ENCODE measurements around the gene TIMM10B. TPM values are rescaled to one million over a fixed set of nuclear protein-coding genes. Genes with fewer than 3 reads are reported as not detected.

Gene TIMM10B, protein sequence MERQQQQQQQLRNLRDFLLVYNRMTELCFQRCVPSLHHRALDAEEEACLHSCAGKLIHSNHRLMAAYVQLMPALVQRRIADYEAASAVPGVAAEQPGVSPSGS
- 41.7 and 45.7 TPM in 2 replicates for total RNA-seq (2022)
- Bru-seq, nascent RNA = percentile 97 among the genes with signal in this experiment
- BruChase-seq, experiment 1, labeled RNA remaining after a 6-hour chase = percentile 99 among the genes with signal in this experiment
- BruChase-seq, experiment 2, labeled RNA remaining after a 2-hour chase = percentile 99 among the genes with signal in this experiment
- long read RNA-seq, transcript TIMM10B-201 (3 exons, 2,840 nt) = major isoform, 73 of 78 reads
- long read RNA-seq, partial matches to known transcripts = 0 of 78 reads
- long read RNA-seq, other reads (novel, unspliced or antisense) = 1 of 78 reads

DNA sequence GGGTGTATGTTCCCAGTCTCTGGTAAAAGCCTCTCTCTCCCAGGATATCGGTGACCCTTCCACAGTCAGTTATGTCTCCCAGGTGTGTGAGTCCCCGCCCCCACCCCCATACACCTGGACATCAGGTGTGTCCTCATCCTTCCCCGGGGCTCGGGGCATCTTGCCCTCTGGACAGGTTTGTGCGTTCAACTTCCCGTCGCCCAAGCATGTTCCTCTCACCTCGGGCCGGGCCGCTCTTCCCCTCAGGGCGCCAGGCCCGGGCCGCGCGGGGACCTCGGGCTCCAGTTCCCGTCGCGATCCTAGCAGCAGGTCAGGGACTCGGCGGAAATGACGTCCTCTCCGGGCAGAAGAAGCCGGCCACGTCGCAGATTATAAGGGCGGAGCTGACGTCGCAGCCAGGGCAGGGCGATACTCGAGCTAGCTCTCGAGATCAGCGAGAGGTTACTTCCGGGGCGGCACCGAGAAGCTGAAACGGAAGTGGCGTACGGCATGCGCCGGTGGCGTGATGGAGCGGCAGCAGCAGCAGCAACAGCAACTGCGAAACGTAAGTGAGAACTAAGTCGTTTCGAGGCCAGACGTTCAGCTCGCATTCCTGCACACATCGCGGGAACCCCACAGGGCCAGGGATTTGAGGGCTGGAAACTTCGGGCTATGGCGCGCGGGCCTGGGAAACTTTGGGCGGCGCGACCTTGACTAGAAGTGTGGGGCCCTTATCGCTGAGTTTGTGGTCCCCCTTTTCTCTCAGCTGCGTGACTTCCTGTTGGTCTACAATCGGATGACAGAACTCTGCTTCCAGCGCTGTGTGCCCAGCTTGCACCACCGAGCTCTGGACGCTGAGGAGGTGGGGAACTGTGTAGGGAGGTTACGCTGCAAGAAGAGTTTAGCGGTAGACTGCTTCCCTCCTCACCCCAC, at the start of gene TIMM10B, which contains the start of gene ARFIP2:
TIMM10B (plus strand) TSS at position 490 of the 912 bp plus-strand sequence; CDS start at position 506, 16 bp downstream.
ARFIP2 (minus strand) TSS at position 320 of the 912 bp plus-strand sequence. CDS start 910 bp downstream, outside the sequence.
- peaks cover 27% of the 10 kb centered on the region for H3K4me1 Mint-ChIP-seq (ENCODE audit: low read depth, unreplicated experiment)
- DNase-seq = peak; percentile 96
- no TSS peak for BruUV-seq (replicated peaks)
- H3K9me3 Mint-ChIP-seq (ENCODE audit: low read depth, unreplicated experiment) = no peaks in the 10 kb centered on the region
- no peaks in the 10 kb centered on the region for H3K27me3 Mint-ChIP-seq (ENCODE audit: unreplicated experiment)
- peak within 1 kb of the TSS; percentile 92 for H3K27ac Mint-ChIP-seq (ENCODE audit: unreplicated experiment)
- intact Hi-C loops (cut with micrococcal nuclease; ENCODE audit: unreplicated experiment) = loop anchor here (10.0 kb wide), 1 partner anchor 134 kb away; the partner anchor contains the start of genes TAF10 and TPP1
- CTCF ChIA-PET = interaction anchor here (0.7 to 1.2 kb wide), 4 partner anchors 21 to 102 kb away, joined by 3 to 9 read pairs (median 7); no protein-coding TSS in a partner anchor
- TF ChIP-seq, protein P1, sequence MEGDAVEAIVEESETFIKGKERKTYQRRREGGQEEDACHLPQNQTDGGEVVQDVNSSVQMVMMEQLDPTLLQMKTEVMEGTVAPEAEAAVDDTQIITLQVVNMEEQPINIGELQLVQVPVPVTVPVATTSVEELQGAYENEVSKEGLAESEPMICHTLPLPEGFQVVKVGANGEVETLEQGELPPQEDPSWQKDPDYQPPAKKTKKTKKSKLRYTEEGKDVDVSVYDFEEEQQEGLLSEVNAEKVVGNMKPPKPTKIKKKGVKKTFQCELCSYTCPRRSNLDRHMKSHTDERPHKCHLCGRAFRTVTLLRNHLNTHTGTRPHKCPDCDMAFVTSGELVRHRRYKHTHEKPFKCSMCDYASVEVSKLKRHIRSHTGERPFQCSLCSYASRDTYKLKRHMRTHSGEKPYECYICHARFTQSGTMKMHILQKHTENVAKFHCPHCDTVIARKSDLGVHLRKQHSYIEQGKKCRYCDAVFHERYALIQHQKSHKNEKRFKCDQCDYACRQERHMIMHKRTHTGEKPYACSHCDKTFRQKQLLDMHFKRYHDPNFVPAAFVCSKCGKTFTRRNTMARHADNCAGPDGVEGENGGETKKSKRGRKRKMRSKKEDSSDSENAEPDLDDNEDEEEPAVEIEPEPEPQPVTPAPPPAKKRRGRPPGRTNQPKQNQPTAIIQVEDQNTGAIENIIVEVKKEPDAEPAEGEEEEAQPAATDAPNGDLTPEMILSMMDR (IDR thresholded peaks at IDR 0.05; ENCODE audit: unreplicated experiment) = no peak
- peaks cover 64% of the 10 kb centered on the region for H3K36me3 Mint-ChIP-seq (ENCODE audit: insufficient read depth, unreplicated experiment)
- peak within 1 kb of the TSS; percentile 97 for H3K4me3 Mint-ChIP-seq (ENCODE audit: low read depth, unreplicated experiment)

DNA sequence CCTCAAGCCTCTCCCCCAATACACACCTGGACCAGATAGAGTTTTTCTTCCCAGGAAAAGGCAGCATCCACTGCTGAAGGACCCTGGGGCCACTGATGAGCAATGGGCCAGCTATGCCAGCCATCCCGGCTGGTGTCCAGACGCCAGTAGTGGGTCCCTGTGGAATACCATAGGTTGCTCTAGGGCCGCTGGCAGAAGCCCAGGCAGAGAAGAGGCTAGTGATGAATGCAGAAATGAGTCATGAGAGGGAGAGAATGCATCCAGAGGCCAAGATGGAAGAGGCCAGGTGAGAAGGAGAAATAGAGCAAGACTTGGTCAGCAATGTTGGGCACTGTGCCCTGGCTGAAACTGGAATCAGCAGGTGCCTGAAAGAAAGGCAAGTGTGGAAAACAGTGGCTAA, 49.4 kb upstream of the TIMM10B start:
- no peaks in the 10 kb centered on the region for H3K36me3 Mint-ChIP-seq (ENCODE audit: insufficient read depth, unreplicated experiment)
- no peak for DNase-seq
- H3K27ac Mint-ChIP-seq (ENCODE audit: unreplicated experiment) = no peak overlapping the region
- H3K4me1 Mint-ChIP-seq (ENCODE audit: low read depth, unreplicated experiment) = no peaks in the 10 kb centered on the region
- peaks cover 44% of the 10 kb centered on the region for H3K27me3 Mint-ChIP-seq (ENCODE audit: unreplicated experiment)
- TF ChIP-seq, protein P1 (IDR thresholded peaks at IDR 0.05; ENCODE audit: unreplicated experiment) = no peak
- CTCF ChIA-PET = no interaction called here
- no peak overlapping the region for H3K4me3 Mint-ChIP-seq (ENCODE audit: low read depth, unreplicated experiment)
- no peaks in the 10 kb centered on the region for H3K9me3 Mint-ChIP-seq (ENCODE audit: low read depth, unreplicated experiment)
- intact Hi-C loops (cut with micrococcal nuclease; ENCODE audit: unreplicated experiment) = no loop called here
- BruUV-seq (replicated peaks) = no TSS peak

DNA sequence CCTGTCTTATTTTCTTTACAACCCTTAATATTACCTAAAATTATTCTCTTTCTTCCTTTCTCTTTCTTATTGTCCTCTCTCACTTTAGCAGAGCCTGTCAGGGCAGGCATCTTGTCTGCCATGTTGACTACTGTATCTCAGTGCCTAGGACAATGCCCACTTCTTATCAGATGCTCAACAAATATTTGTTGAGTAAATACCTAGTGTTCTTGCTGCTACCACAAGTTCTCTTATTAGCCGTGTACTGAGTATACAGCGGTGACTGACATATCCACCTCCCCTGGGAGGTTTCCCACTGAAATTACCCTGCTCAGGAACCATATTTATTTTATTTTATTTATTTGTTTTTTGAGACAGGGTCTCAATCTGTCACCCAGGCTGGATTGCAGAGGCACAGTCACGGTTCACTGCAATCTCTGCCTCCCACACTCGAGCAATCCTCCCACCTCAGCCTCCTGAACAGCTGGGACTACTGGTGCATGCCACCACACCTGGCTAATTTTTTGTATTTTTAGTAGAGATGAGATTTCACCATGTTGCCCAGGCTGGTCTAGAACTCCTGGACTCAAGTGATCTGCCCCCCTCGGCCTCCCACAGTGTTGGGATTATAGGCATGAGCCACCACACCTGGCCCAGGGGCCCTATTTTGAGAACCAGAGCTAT, 47.2 kb upstream of the TIMM10B start:
- peaks cover 22% of the 10 kb centered on the region for H3K27me3 Mint-ChIP-seq (ENCODE audit: unreplicated experiment)
- intact Hi-C loops (cut with micrococcal nuclease; ENCODE audit: unreplicated experiment) = no loop called here
- no peak for DNase-seq
- CTCF ChIA-PET = no interaction called here
- no peak overlapping the region for H3K27ac Mint-ChIP-seq (ENCODE audit: unreplicated experiment)
- TF ChIP-seq, protein P1 (IDR thresholded peaks at IDR 0.05; ENCODE audit: unreplicated experiment) = no peak
- no peaks in the 10 kb centered on the region for H3K4me1 Mint-ChIP-seq (ENCODE audit: low read depth, unreplicated experiment)
- no peak overlapping the region for H3K4me3 Mint-ChIP-seq (ENCODE audit: low read depth, unreplicated experiment)
- H3K36me3 Mint-ChIP-seq (ENCODE audit: insufficient read depth, unreplicated experiment) = no peaks in the 10 kb centered on the region
- H3K9me3 Mint-ChIP-seq (ENCODE audit: low read depth, unreplicated experiment) = no peaks in the 10 kb centered on the region
- BruUV-seq (replicated peaks) = no TSS peak

DNA sequence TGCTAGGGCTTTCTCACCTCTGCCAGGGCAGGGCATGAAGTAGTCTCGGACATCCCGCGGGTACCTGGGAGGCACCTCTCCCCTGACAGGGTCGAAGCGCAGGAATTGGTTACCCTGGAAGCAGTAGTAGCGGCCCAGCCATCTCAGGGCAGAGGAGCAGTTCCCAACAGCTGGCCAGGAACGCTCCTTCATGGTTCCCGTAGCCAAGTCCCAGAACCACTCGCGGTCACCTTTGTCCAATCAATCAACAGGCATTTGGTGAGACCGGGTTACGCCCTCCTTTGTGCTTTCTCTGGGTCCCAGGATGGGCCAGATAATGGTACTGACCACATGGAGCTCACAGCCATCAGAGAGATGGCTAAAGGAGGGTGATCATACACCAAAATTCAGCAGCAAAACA, 43.9 kb upstream of the TIMM10B start:
- CTCF ChIA-PET = interaction anchor here (1.3 kb wide), 1 partner anchor 58 kb away, joined by 8 read pairs; no protein-coding TSS in a partner anchor
- DNase-seq = no peak
- Mint-ChIP-seq H3K9me3 (ENCODE audit: low read depth, unreplicated experiment) (no peaks in the 10 kb centered on the region), H3K4me1 (ENCODE audit: low read depth, unreplicated experiment) (no peaks in the 10 kb centered on the region), H3K36me3 (ENCODE audit: insufficient read depth, unreplicated experiment) (no peaks in the 10 kb centered on the region), H3K27me3 (ENCODE audit: unreplicated experiment) (peaks cover under 1% of the 10 kb centered on the region), H3K27ac (ENCODE audit: unreplicated experiment) (no peak overlapping the region), H3K4me3 (ENCODE audit: low read depth, unreplicated experiment) (no peak overlapping the region)
- intact Hi-C loops (cut with micrococcal nuclease; ENCODE audit: unreplicated experiment) = no loop called here
- TF ChIP-seq, protein P1 (IDR thresholded peaks at IDR 0.05; ENCODE audit: unreplicated experiment) = no peak
- no TSS peak for BruUV-seq (replicated peaks)

Data from Calu3 (cell line).